Measurements from ENCODE around the gene TMTC2. TPM values are rescaled to one million over a fixed set of nuclear protein-coding genes. Genes with fewer than 3 reads are reported as not detected.

The TMTC2 gene
- total RNA-seq, 1 donor from 2014 or later: 20.2 TPM

DNA sequence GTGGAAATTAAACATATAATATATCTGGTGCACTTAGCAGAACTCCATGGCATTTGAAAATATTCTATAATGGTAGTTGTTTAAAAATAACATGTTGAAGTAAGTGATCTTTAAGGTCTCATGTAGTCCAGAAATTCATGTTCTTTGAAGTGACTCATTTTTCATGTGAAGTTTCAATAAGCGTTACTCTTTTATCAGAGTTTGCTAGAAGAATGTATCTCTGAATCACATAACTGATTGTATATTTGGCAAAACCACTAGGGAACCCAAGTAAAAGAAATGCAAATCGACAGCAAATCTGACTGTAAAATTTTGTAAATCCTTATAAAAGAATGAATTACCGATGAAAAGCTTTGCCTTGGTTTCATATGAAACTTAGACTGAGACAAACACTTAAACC, 463.3 kb downstream of the TMTC2 start:
- H3K4me1 Mint-ChIP-seq (ENCODE audit: unreplicated experiment): no peaks in the 10 kb centered on the region
- no peak overlapping the region for H3K4me3 Mint-ChIP-seq (ENCODE audit: unreplicated experiment)
- H3K36me3 Mint-ChIP-seq (ENCODE audit: unreplicated experiment): no peaks in the 10 kb centered on the region
- no peak overlapping the region for H3K27ac Mint-ChIP-seq (ENCODE audit: unreplicated experiment)
- TF ChIP-seq, protein P1, sequence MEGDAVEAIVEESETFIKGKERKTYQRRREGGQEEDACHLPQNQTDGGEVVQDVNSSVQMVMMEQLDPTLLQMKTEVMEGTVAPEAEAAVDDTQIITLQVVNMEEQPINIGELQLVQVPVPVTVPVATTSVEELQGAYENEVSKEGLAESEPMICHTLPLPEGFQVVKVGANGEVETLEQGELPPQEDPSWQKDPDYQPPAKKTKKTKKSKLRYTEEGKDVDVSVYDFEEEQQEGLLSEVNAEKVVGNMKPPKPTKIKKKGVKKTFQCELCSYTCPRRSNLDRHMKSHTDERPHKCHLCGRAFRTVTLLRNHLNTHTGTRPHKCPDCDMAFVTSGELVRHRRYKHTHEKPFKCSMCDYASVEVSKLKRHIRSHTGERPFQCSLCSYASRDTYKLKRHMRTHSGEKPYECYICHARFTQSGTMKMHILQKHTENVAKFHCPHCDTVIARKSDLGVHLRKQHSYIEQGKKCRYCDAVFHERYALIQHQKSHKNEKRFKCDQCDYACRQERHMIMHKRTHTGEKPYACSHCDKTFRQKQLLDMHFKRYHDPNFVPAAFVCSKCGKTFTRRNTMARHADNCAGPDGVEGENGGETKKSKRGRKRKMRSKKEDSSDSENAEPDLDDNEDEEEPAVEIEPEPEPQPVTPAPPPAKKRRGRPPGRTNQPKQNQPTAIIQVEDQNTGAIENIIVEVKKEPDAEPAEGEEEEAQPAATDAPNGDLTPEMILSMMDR (IDR thresholded peaks at IDR 0.05): no peak
- H3K27me3 Mint-ChIP-seq (ENCODE audit: unreplicated experiment): peaks cover 4% of the 10 kb centered on the region
- DNase-seq (ENCODE audit: extremely low spot score, unreplicated experiment): no peak
- H3K9me3 Mint-ChIP-seq (ENCODE audit: unreplicated experiment): peaks cover 2% of the 10 kb centered on the region

DNA sequence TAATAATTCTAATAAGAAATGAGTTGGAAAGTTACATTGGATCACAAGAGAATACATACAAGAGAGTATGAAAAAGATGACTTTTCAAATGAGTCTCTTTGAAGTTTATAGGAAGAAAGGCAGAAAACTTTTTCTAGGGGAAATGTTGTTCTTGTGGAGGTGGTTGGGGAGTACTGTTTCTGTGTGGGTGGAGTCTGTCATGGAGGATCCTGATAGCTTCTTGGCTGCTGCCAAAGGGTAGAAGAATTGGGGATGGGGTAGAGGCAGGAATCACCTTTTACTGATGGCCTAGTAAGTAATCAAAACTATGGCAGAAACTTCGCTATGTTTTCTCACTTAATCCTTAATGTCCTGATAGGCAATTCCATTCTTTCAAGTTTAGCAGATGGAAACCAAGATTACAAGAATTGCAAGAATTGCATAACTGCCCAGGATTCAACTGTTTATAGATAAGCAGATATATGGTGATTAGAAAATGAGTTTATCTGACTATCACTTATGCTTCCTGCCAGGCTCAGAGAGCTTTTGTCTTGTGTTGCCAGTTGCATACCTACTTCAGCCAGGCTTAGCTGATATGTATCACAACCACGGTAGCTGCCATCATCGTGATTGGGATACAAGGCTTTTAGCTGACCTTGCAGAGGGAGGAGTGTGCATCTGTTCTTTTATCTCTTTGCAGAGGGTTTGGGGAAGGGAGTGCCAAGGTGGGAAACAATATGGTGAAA, 463.9 kb downstream of the TMTC2 start:
- Mint-ChIP-seq H3K27ac (ENCODE audit: unreplicated experiment) (no peak overlapping the region), H3K27me3 (ENCODE audit: unreplicated experiment) (peaks cover 4% of the 10 kb centered on the region), H3K36me3 (ENCODE audit: unreplicated experiment) (no peaks in the 10 kb centered on the region), H3K4me3 (ENCODE audit: unreplicated experiment) (no peak overlapping the region), H3K9me3 (ENCODE audit: unreplicated experiment) (peaks cover 6% of the 10 kb centered on the region), H3K4me1 (ENCODE audit: unreplicated experiment) (no peaks in the 10 kb centered on the region)
- no peak for DNase-seq (ENCODE audit: extremely low spot score, unreplicated experiment)
- TF ChIP-seq, protein P1 (IDR thresholded peaks at IDR 0.05): no peak

DNA sequence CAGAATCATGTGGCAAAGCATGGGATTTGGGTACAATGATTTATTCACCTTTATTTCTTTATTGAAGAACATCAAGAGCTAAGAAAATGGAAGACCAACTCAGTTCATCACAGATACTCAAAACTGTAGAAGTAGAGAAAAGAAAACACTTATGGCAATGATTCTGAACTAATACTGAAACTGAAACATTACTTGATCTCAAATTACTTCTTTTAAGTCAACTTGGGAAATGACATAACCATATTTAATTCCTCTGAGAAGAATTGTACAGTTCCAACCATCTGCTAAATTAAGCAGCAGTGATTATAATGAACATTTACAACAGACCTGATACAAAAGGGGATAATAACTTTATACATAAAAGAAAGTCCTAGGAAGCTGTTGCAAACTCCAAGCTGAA, 466.5 kb downstream of the TMTC2 start:
- Mint-ChIP-seq H3K4me3 (ENCODE audit: unreplicated experiment) (no peak overlapping the region), H3K9me3 (ENCODE audit: unreplicated experiment) (peaks cover 6% of the 10 kb centered on the region)
- TF ChIP-seq, protein P1 (IDR thresholded peaks at IDR 0.05): no peak

DNA sequence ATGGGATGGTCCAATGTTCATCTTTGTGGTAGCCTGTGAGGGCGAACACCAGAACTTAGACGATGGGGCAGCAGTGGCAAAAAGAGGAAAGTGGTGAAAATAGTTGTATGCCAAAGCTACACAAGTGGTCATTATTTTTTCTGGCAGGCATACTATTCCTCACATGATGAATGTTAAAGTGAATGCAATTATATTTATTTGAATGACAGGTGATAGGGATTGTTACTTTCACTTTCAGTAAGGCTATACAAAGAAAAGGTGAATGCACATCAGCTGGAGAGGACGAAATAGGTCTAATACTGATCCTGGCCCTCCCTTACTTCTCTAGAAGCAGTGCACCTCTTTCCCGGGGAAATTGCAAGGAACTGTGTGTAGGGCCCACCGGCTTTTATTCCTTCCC, 470.1 kb downstream of the TMTC2 start:
- no peaks in the 10 kb centered on the region for H3K4me1 Mint-ChIP-seq (ENCODE audit: unreplicated experiment)
- peaks cover 6% of the 10 kb centered on the region for H3K27me3 Mint-ChIP-seq (ENCODE audit: unreplicated experiment)
- no peak for DNase-seq (ENCODE audit: extremely low spot score, unreplicated experiment)
- H3K4me3 Mint-ChIP-seq (ENCODE audit: unreplicated experiment): no peak overlapping the region
- peaks cover 6% of the 10 kb centered on the region for H3K9me3 Mint-ChIP-seq (ENCODE audit: unreplicated experiment)
- H3K36me3 Mint-ChIP-seq (ENCODE audit: unreplicated experiment): no peaks in the 10 kb centered on the region
- TF ChIP-seq, protein P1 (IDR thresholded peaks at IDR 0.05): no peak
- H3K27ac Mint-ChIP-seq (ENCODE audit: unreplicated experiment): no peak overlapping the region

More for the DNA sequence above, 466.5 kb downstream of the TMTC2 start:
- DNase-seq (ENCODE audit: extremely low spot score, unreplicated experiment): no peak
- no peaks in the 10 kb centered on the region for H3K36me3 Mint-ChIP-seq (ENCODE audit: unreplicated experiment)
- H3K27me3 Mint-ChIP-seq (ENCODE audit: unreplicated experiment): peaks cover 4% of the 10 kb centered on the region
- H3K27ac Mint-ChIP-seq (ENCODE audit: unreplicated experiment): no peak overlapping the region
- no peaks in the 10 kb centered on the region for H3K4me1 Mint-ChIP-seq (ENCODE audit: unreplicated experiment)

DNA sequence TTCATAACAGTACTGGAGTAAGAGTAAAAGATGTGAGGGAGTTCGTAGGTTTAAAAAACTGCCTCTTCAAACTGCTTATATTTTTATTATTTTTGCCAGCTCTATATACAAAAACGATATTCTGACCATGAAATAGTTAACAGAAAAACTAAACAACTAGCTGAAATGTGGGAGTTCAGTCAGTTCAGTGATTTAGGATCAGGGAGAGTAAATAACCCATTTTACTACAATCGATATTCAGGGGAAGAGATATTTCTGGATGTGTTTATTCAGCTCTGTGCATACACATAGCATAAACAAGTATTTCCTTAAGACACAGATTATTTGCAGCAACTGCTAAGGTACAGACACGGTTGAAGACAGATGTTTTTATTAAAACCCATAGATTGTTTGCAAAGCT, 470.9 kb downstream of the TMTC2 start:
- Mint-ChIP-seq H3K4me3 (ENCODE audit: unreplicated experiment) (no peak overlapping the region), H3K36me3 (ENCODE audit: unreplicated experiment) (no peaks in the 10 kb centered on the region), H3K9me3 (ENCODE audit: unreplicated experiment) (peaks cover 6% of the 10 kb centered on the region), H3K4me1 (ENCODE audit: unreplicated experiment) (no peaks in the 10 kb centered on the region), H3K27ac (ENCODE audit: unreplicated experiment) (no peak overlapping the region), H3K27me3 (ENCODE audit: unreplicated experiment) (peaks cover 9% of the 10 kb centered on the region)
- DNase-seq (ENCODE audit: extremely low spot score, unreplicated experiment): no peak
- TF ChIP-seq, protein P1 (IDR thresholded peaks at IDR 0.05): no peak

Data from osteocyte (in vitro differentiated cells).